Panc1 (cell line): ENCODE data around the gene IQCH. TPM values are rescaled to one million over a fixed set of nuclear protein-coding genes. Genes with fewer than 3 reads are reported as not detected.
"Not testable (repeated sequence)": the region's sequence is repeated elsewhere in the genome, so short reads cannot be mapped to it uniquely, and the experiment has no call there.

Source experiments
- ATAC-seq: fragments of 200-7000 bp; cut with Tn5 transposase; 2 replicates; pipeline ENCODE4 v1.9.1; 2020; ENCODE audit warnings: mild to moderate bottlenecking, moderate library complexity
- BruUV-seq: library from RNA; stranded (reverse); fragments of 400-500 nt; replicated peaks from 2 replicates; lab custom pipeline; 2021; lab: Mats Ljungman, UMichigan
- CTCF ChIA-PET: fragments of 300-600 bp; sonication (Branson Sonifier 250); formaldehyde crosslinking; loops from one replicate; lab custom pipeline; 2022; ENCODE audit warnings: antibody characterized with exemption; lab: Charles Lee
- POLR2A ChIA-PET: fragments of 300-600 bp; sonication (Branson Sonifier 250); formaldehyde crosslinking; loops from one replicate; lab custom pipeline; 2022; ENCODE audit warnings: antibody characterized with exemption; lab: Charles Lee
- DNase-seq: peaks from one replicate; pipeline ENCODE4 v3.0.0-alpha.2; 2010; ENCODE audit warnings: low read depth, low spot score
- H3K27ac ChIP-seq: 2 replicates; pipeline ENCODE4 v1.5.1; 2011; ENCODE audit warnings: mild to moderate bottlenecking, low read length, inconsistent platforms
- H3K27me3 ChIP-seq: fragments of 200-500 bp; sonication (Bioruptor generic); 2 replicates; pipeline ENCODE4 v1.6.0; 2014; ENCODE audit warnings: low read length, inconsistent platforms; ENCODE audit not compliant: control insufficient read depth, insufficient read depth
- H3K36me3 ChIP-seq: fragments of 200-500 bp; sonication (Bioruptor generic); 2 replicates; pipeline ENCODE4 v1.5.1; 2014; ENCODE audit warnings: inconsistent platforms, mild to moderate bottlenecking, low read length, moderate library complexity; ENCODE audit not compliant: control insufficient read depth, insufficient read depth
- H3K4me1 ChIP-seq: 2 replicates; pipeline ENCODE4 v1.5.1; 2011; ENCODE audit warnings: inconsistent platforms, mild to moderate bottlenecking, low read length, moderate library complexity; ENCODE audit not compliant: control insufficient read depth, insufficient read depth
- H3K4me3 ChIP-seq, 2 experiments: 2 replicates each; pipeline ENCODE4 v1.5.1; 2011 to 2012; ENCODE audit warnings: low read depth in 2 of 2, low read length in 2 of 2, mild to moderate bottlenecking in 2 of 2, inconsistent platforms in 1 of 2, moderate library complexity in 1 of 2
- H3K9me3 ChIP-seq: fragments of 200-500 bp; sonication (Bioruptor generic); 2 replicates; pipeline ENCODE4 v1.5.1; 2014; ENCODE audit warnings: low read depth, mild to moderate bottlenecking, inconsistent platforms, low read length, moderate library complexity; ENCODE audit not compliant: control insufficient read depth, insufficient read depth
- CTCF ChIP-seq: fragments of 450-650 bp; IDR thresholded peaks from 2 replicates; pipeline ENCODE4 v1.5.1; 2017; ENCODE audit warnings: mild to moderate bottlenecking
- POLR2AphosphoS5 ChIP-seq: IDR thresholded peaks from 2 replicates; pipeline ENCODE4 v1.6.1; 2012; ENCODE audit warnings: mild to moderate bottlenecking, low read depth, low read length, moderate library complexity
- REST ChIP-seq, 2 experiments: IDR thresholded peaks; 2 replicates each; pipeline ENCODE4 v1.6.1; 2011 to 2012; ENCODE audit warnings: low read depth in 2 of 2, control low read depth in 1 of 2, low read length in 1 of 2, mild to moderate bottlenecking in 1 of 2, moderate library complexity in 1 of 2; ENCODE audit not compliant: insufficient read depth in 1 of 2
- SIN3A ChIP-seq: IDR thresholded peaks from 2 replicates; pipeline ENCODE4 v1.6.1; 2012; ENCODE audit warnings: low read depth, mild to moderate bottlenecking, low read length, moderate library complexity, borderline replicate concordance; ENCODE audit not compliant: insufficient read depth
- TCF7L2 ChIP-seq: IDR thresholded peaks from 2 replicates; pipeline ENCODE4 v1.6.1; 2011; ENCODE audit warnings: mild to moderate bottlenecking, low read depth, low read length, inconsistent platforms
- in situ Hi-C: cut with HindIII; loops from 2 replicates; pipeline ENCODE4 v1.10.0; 2016; ENCODE audit warnings: low sequenced_read_pairs, low pct_unique_long_range_greater_than_20kb
- intact Hi-C: fragments of 100-400 bp; cut with micrococcal nuclease; formaldehyde crosslinking; loops from one replicate; pipeline ENCODE4 v1.10.0; 2022; ENCODE audit not compliant: unreplicated experiment
- total RNA-seq: library from RNA; stranded (reverse); gene quantifications from one replicate; pipeline ENCODE4 v1.2.1, GENCODE V29; 2021; ENCODE audit not compliant: unreplicated experiment

IQCH gene
- total RNA-seq, 1 experiment from 2014 or later = 3.9 TPM

GRCh38 chr15:67422296-67422695 lies 167.7 kb downstream of the IQCH start:
- no peaks in the 10 kb centered on the region for H3K4me1 ChIP-seq
- in situ Hi-C loops = no loop called here
- DNase-seq (no peak), ATAC-seq (no peak)
- TF ChIP-seq POLR2AphosphoS5 (no peak), REST (IDR thresholded peaks at IDR 0.05; ENCODE audit: insufficient read depth in 1 of 2, low read depth in 2 of 2, low read length in 1 of 2) (no peak), CTCF (peak; percentile 46), TCF7L2 (no peak), SIN3A (no peak)
- CTCF ChIA-PET = interaction anchor here (0.6 kb wide), 1 partner anchor 75 kb away, joined by 4 read pairs; no protein-coding TSS in a partner anchor
- no peaks in the 10 kb centered on the region for H3K36me3 ChIP-seq
- no peak overlapping the region for H3K27ac ChIP-seq
- BruUV-seq = no TSS peak
- H3K27me3 ChIP-seq = no peaks in the 10 kb centered on the region
- H3K9me3 ChIP-seq = no peaks in the 10 kb centered on the region
- intact Hi-C loops = no loop called here
- H3K4me3 ChIP-seq = no peak overlapping the region
- POLR2A ChIA-PET = no interaction called here

- no peak overlapping the region for H3K27ac ChIP-seq
- BruUV-seq = no TSS peak
- ChIA-PET POLR2A (no interaction called here), CTCF (interaction anchor here (0.6 to 1.7 kb wide), 5 partner anchors 9 to 801 kb away, joined by 3 to 6 read pairs (median 3); no protein-coding TSS in a partner anchor)
- ATAC-seq (peak; percentile 95), DNase-seq (no peak)
- no peak for TF ChIP-seq REST (IDR thresholded peaks at IDR 0.05; ENCODE audit: insufficient read depth in 1 of 2, low read depth in 2 of 2, low read length in 1 of 2)
- TF ChIP-seq POLR2AphosphoS5 = no peak
- TF ChIP-seq CTCF = peak; percentile 88
- H3K9me3 ChIP-seq = no peaks in the 10 kb centered on the region
- intact Hi-C loops = no loop called here
- no peaks in the 10 kb centered on the region for H3K4me1 ChIP-seq
- H3K27me3 ChIP-seq = no peaks in the 10 kb centered on the region
- no peak overlapping the region for H3K4me3 ChIP-seq
- in situ Hi-C loops = no loop called here
- H3K36me3 ChIP-seq = no peaks in the 10 kb centered on the region
These were observed 179.0 kb downstream of the IQCH start for GRCh38 chr15:67433495-67434099.

GRCh38 chr15:67436351-67437250 lies 182.0 kb downstream of the IQCH start:
- H3K4me1 ChIP-seq, H3K4me3 ChIP-seq, H3K27me3 ChIP-seq, H3K27ac ChIP-seq, H3K9me3 ChIP-seq, ATAC-seq, in situ Hi-C loops, intact Hi-C loops, H3K36me3 ChIP-seq, DNase-seq, CTCF ChIA-PET, BruUV-seq: not testable (repeated sequence)
- POLR2A ChIA-PET = interaction anchor here (0.6 kb wide), 1 partner anchor 10 kb away, joined by 3 read pairs; no protein-coding TSS in a partner anchor
